GM19193 (cell line): ENCODE results near the gene IFRD1.

Experiments
- POLR2A ChIP-seq: IDR thresholded peaks from 4 replicates; pipeline ENCODE4 v1.6.1; 2011; ENCODE audit not compliant: insufficient read depth, insufficient read length; ENCODE audit errors: extremely low read depth

IFRD1 gene

DNA sequence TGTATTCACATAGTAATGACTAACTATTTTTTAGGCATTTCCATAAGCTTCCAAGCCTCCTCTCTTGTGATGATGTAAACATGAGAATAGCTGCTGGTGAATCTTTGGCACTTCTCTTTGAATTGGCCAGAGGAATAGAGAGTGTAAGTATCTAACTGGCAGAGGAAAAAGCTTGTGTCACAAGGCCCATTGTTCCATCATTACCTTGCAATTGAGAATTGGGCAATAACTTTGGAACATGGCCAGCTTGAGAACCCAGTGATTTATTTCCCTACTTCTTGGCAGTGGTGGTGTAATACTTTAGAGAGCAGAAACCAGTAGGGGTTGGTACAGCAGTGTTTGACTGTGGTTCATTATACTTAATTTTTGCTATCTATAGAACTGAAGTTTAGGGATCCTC is 12.0 kb downstream of the IFRD1 start:
- TF ChIP-seq POLR2A, result no peak

GRCh38 chr7:112467867-112468266 is 17.6 kb downstream of the IFRD1 start:
- no peak for TF ChIP-seq POLR2A

- TF ChIP-seq POLR2A, result no peak
Observed at GRCh38 chr7:112470194-112470593, 19.9 kb downstream of the IFRD1 start.

GRCh38 chr7:112476390-112477052 is 26.3 kb downstream of the IFRD1 start:
- TF ChIP-seq POLR2A, result no peak

GRCh38 chr7:112481121-112481736 is 31.0 kb downstream of the IFRD1 start:
- no peak for TF ChIP-seq POLR2A

DNA sequence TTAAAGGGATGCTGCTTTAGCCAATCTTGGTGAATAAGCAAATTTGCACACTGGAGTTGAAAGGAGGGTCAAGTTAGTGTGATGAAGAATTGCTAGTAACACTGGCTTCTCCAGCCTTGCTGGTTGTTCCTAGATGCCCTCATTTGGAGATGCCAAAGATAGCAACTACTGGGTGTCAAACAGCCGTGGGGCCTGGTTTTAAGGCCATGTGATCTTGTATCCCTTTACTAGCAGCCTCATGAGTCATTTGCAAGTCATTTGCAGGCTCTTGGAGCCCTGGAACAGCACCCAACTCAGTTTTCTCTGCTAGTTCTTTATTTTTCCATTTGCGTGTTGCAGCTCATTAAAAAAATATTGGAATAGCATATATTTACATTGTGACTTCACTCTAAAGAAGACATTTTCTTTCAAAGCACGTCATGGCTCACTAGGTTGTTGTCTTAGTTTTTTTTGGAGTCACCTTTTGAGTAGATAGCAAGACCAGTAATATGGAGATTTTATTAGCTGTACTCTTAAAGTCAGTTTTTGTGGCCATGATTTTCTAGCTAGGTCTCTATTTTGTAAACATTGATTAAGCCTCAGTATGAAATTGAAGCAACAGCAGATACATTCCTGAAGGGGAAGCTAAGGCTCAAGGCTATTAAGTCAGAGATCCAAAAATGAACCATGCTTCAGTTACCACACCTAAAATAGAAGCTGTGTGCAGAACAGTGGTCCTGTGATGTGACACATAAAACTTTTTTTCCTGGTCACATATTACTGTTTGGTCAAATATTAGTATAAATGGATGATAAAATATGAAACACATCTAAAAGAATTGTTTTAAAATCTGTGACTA is 31.8 kb downstream of the IFRD1 start:
- no peak for TF ChIP-seq POLR2A

DNA sequence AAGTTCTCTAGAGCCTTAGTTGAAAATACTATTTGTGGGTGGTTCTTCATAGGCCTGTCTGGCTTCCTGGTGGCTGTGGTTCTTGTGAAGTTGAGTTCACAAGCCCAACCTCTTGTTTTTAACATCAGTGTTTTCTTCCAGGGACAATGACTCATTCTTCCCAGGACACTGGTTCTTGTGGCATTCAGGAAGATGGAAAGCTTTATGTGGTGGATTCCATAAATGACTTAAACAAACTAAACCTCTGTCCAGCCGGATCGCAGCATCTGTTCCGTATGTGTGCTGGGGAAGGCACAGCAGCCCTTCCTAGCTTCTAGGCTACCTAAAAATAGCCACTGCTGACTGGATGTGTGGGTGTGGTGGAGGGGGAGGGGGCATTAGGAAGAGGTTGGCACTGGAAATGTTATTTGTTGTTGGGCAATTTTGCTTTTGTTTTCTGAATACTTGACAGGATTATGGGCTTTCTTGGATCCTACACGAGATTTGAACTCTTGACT is 34.5 kb downstream of the IFRD1 start:
- TF ChIP-seq POLR2A, result no peak

GRCh38 chr7:112485766-112486165 is 35.5 kb downstream of the IFRD1 start:
- no peak for TF ChIP-seq POLR2A

DNA sequence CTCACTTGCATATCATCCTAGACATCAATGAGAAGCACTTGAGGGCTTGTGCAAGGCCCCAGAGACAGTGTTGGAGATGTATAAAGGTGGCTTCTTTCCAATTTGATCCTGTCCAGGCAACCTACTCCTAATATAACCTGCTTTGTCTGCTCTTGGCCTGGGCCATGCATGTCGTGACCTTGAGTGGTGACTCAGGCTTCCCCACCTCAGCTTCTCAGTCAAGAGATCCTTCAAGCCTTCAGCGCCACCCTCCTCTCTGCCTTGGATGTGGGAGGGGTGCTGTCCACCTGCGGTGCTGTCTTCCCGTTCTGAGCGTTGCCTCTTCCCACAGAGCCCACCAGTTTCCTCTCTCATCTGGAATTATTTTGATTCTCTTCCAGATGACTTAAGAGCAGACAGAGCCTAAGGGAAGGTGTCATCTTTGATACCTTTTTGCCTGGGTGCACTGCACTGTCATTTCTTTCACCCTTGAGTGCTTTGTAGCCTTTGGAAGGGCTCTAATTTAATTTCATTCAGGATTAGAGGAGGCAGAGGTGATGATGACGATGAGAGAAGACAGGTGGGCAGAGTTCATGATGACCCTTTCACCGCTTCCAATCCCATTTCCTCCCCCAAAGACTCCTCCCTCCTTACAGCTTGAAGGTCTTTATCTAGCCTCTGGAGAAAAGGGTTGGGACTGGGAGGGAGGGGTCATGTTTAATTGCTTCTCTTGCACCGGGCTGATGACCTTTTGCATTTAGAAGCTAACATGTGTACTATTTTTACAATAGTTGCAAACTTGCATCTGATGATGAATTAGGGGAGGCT is 37.4 kb downstream of the IFRD1 start:
- no peak for TF ChIP-seq POLR2A

DNA sequence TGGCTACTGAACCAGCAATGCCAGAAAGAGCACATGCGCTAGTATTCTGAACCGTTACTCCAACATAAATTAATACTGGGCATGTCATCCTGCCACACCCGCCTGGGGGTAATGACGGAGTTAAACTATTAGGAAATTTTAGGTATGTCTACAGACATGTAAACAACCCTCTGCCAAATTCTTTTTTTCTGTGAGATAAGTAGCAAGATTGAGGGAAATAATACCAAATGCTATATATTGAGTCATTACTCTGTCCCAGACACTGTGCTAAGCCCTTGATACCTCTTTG is 37.9 kb downstream of the IFRD1 start:
- no peak for TF ChIP-seq POLR2A

DNA sequence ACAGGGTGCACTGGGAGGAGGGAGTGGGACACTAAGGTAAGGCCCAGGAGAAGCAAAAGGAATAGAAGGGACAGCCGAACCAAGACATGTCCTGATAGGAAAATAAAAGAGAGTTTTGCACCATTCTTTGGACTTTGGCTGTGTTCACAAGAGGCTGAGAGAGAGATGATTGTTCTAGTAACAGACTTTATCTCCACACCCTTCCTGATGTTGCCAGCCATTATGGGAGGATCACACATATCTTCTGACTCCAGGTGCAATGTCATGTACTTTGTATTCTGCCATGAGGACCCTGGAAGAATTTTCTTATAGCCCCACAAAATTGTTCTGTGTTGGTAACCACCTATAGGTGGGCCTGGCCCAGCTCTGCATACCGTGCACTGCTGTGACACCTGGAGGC is 41.9 kb downstream of the IFRD1 start:
- TF ChIP-seq POLR2A, result no peak

DNA sequence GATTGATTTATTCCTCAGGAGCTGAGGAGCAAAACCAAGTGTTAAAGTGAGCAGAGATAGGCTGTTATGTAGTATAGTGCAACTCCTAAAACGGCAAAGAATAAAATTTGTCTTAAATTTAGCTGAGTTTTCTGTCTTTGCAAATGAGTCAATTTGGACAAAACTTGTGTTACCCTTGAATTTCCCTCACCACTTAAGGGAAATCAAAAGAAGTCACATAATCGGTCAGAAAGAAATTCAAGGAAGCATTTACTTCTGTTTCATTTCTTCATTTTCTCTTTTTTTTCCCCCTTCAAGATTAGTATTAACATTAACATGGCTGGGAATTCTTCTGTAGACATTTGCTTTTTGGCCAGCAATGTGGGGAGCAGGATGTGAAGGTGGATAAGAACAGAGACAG is 44.4 kb downstream of the IFRD1 start:
- no peak for TF ChIP-seq POLR2A

DNA sequence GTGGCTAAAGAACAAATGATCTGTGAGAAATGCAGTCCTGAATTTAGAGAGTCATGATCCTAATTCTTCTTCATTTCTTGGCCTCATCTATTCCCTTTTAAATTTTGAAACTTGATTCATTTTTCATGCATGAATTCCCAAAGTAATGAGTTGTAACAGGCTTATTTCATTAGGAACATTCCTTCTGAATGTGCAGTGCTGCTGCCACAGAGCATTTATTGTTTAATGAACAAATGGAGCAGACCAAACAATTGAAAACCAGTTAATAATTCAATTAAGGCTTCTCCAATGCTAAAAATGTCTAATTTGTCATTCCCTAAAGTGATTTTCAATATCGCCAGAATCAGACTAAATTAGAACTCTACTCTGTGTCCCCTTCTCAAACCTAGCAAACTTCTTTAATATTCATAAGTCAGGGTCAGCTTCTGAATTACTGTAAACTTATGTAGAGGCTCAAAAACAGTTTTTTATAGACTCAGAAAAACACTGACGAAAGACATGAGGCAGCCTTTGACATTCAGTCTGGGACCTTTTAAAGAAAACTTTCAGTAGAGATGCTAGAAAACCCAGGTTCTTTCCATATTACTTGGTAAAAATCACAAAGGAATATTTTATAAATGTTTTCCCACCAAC is 45.0 kb downstream of the IFRD1 start:
- no peak for TF ChIP-seq POLR2A

GRCh38 chr7:112495810-112496462 is 45.7 kb downstream of the IFRD1 start:
- TF ChIP-seq POLR2A, result no peak

DNA sequence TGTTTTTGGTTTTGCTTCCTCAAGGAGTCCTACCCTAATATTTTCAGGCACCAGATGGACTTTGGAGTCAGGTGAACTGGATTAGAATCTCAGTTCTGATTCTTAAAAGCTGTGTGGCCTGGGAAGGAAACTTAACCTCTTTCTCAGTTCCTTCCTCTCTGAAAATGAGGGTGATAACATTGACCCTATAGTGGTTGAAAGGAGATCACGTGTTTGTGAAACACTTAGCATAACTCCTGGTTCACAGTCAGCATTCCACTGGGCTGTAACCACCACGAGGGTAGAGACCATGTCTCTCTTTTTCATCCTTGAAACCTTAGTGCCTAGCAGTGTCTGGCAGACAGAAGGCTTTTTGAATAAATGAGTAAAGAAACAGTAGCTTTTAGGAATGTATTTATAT is 47.2 kb downstream of the IFRD1 start:
- TF ChIP-seq POLR2A, result no peak

- no peak for TF ChIP-seq POLR2A
Observed at GRCh38 chr7:112500619-112501018, 50.4 kb downstream of the IFRD1 start.
